GM12878 (cell line): ENCODE measurements around the gene RIPK3. TPM values are rescaled to one million over a fixed set of nuclear protein-coding genes. Genes with fewer than 3 reads are reported as not detected.

Experiments used
- ATF2 ChIP-seq: IDR thresholded peaks from 2 replicates; pipeline ENCODE4 v1.6.1; 2012; ENCODE audit warnings: low read length, inconsistent platforms
- BMI1 ChIP-seq: fragments of 450-650 bp; IDR thresholded peaks from 2 replicates; pipeline ENCODE4 v1.6.1; 2016; ENCODE audit warnings: mild to moderate bottlenecking, moderate library complexity, borderline replicate concordance
- IKZF1 ChIP-seq: fragments of 450-650 bp; conservative IDR thresholded peaks from 2 replicates; pipeline ENCODE4 v1.6.1; 2017; ENCODE audit warnings: antibody characterized with exemption, mild to moderate bottlenecking
- IRF4 ChIP-seq: IDR thresholded peaks from 2 replicates; pipeline ENCODE4 v1.6.1; 2011; ENCODE audit warnings: low read depth, low read length
- MYC ChIP-seq: IDR thresholded peaks from 2 replicates; pipeline ENCODE4 v1.6.1; 2011; ENCODE audit warnings: mild to moderate bottlenecking, low read length, moderate library complexity, inconsistent platforms; ENCODE audit not compliant: insufficient read depth, insufficient replicate concordance, insufficient read length, severe bottlenecking
- NR2C2 ChIP-seq: IDR thresholded peaks from 2 replicates; pipeline ENCODE4 v1.6.1; 2011; ENCODE audit warnings: borderline replicate concordance, low read depth; ENCODE audit not compliant: control insufficient read depth, insufficient read length
- POLR2AphosphoS2 ChIP-seq: IDR thresholded peaks from 2 replicates; pipeline ENCODE4 v1.6.1; 2011; ENCODE audit warnings: low read depth, mild to moderate bottlenecking, low read length, improper control_type of control experiment, moderate library complexity
- POLR2AphosphoS5 ChIP-seq: IDR thresholded peaks from 2 replicates; pipeline ENCODE4 v1.6.1; 2011; ENCODE audit warnings: mild to moderate bottlenecking, low read length, inconsistent platforms
- RAD21 ChIP-seq: IDR thresholded peaks from 2 replicates; pipeline ENCODE4 v1.6.1; 2011; ENCODE audit warnings: mild to moderate bottlenecking, low read depth, low read length, moderate library complexity; ENCODE audit not compliant: insufficient read depth
- SRF ChIP-seq, 2 experiments: IDR thresholded peaks; 2 replicates each; pipeline ENCODE4 v1.6.1; 2011; ENCODE audit warnings: low read depth in 2 of 2, low read length in 2 of 2, mild to moderate bottlenecking in 1 of 2, moderate library complexity in 1 of 2
- TBL1XR1 ChIP-seq: IDR thresholded peaks from 2 replicates; pipeline ENCODE4 v1.6.1; 2012; ENCODE audit warnings: low read depth, low read length, improper control_type of control experiment
- USF1 ChIP-seq: IDR thresholded peaks from 2 replicates; pipeline ENCODE4 v1.6.1; 2011; ENCODE audit warnings: borderline replicate concordance, low read depth, mild to moderate bottlenecking, moderate library complexity, mixed read lengths, low read length; ENCODE audit not compliant: insufficient read depth; ENCODE audit errors: extremely low read length
- ZBTB40 ChIP-seq: fragments of 450-650 bp; IDR thresholded peaks from 2 replicates; pipeline ENCODE4 v1.6.1; 2016; ENCODE audit warnings: mild to moderate bottlenecking, moderate library complexity, borderline replicate concordance
- polyA plus RNA-seq, 11 experiments: library from polyadenylated mRNA; depleted of rRNA in 4 of 11; unstranded in 6 of 11; stranded (reverse) in 5 of 11; fragments of >200 nt; fragmentation: Nextera tagmentation in 4 of 11; fragmentation: Illumina TruSeq in 1 of 11; extraction: Ambion mirVana in 4 of 11; extraction: Trizol in 1 of 11; gene quantifications; 1 replicate in 1 of 11; 2 replicates in 10 of 11; pipeline versions ENCODE4 v1.2.1 to v1.2.3, GENCODE V29; 2011 to 2016; ENCODE audit warnings: inconsistent platforms in 2 of 11, missing spikeins in 2 of 11, low read depth in 1 of 11
- total RNA-seq, 4 experiments: library from RNA; depleted of rRNA in 3 of 4; stranded (reverse); fragments of >200 nt in 3 of 4; fragmentation: Illumina TruSeq in 1 of 4; extraction: Trizol in 1 of 4; gene quantifications; 2 replicates each; pipeline versions ENCODE4 v1.2.1 to v1.2.3, GENCODE V29; 2013 to 2021

The RIPK3 gene
- total and polyA plus RNA-seq, 10 of the 15 experiments (the other 5 are each of a cell fraction or from before 2014, with no cell fraction given) = 2.0 to 13.6 (median 8.1) TPM

GRCh38 chr14:24296341-24297157, 43.2 kb downstream of the RIPK3 start (continued):
- 0 out of 2 replicates have a peak, but pooled peaks have one; percentile 22 for TF ChIP-seq ATF2
- TF ChIP-seq IRF4 = peak; percentile 82
- TF ChIP-seq POLR2AphosphoS5 = no peak
- peak; percentile 71; the same call in 1 of the 2 replicates for TF ChIP-seq TBL1XR1
- TF ChIP-seq ZBTB40 = no peak
- no peak for TF ChIP-seq NR2C2
- TF ChIP-seq IKZF1 = peak; percentile 83
- TF ChIP-seq SRF (IDR thresholded peaks at IDR 0.05; ENCODE audit: low read depth in 2 of 2, low read length in 2 of 2) = no peak
- peak; percentile 97 for TF ChIP-seq RAD21
- TF ChIP-seq BMI1 = no peak
- TF ChIP-seq MYC = no peak
- TF ChIP-seq USF1 = no peak
- TF ChIP-seq POLR2AphosphoS2 = no peak
- TF ChIP-seq, all 136 proteins: peak for 39
